HepG2 (cell line): Measurements from ENCODE around the gene GTF2A1. TPM values are rescaled to one million over a fixed set of nuclear protein-coding genes. Genes with fewer than 3 reads are reported as not detected.

Experiments
- ATAC-seq: fragments of 200-7000 bp; cut with Tn5 transposase; 3 replicates; pipeline ENCODE4 v1.9.1; 2020; ENCODE audit warnings: mild to moderate bottlenecking, moderate library complexity
- BruUV-seq: library from RNA; stranded (reverse); fragments of 400-500 nt; replicated peaks from 2 replicates; lab custom pipeline; 2021; lab: Mats Ljungman, UMichigan
- CTCF ChIA-PET: fragments of 300-600 bp; formaldehyde crosslinking; extraction: SDS; loops from one replicate; lab custom pipeline; 2021; ENCODE audit warnings: low total read pairs, inconsistent platforms, low intra/inter-chr PET ratio; lab: Yijun Ruan, JAX
- POLR2A ChIA-PET: fragments of 350-600 bp; sonication (Branson Sonifier 250); formaldehyde crosslinking; loops from one replicate; lab custom pipeline; 2020; ENCODE audit warnings: antibody characterized with exemption, inconsistent platforms; lab: Yijun Ruan, JAX
- DNase-seq: peaks from one replicate; pipeline ENCODE4 v3.0.0-alpha.2; 2015; ENCODE audit warnings: low spot score
- FAIRE-seq: peaks from 3 replicates; lab custom pipeline; 2011; peaks lifted over from hg19 to GRCh38; lab: Jason Lieb, UNC
- H2AFZ ChIP-seq: one replicate; pipeline ENCODE4 v1.6.1; 2011; ENCODE audit warnings: low read length, inconsistent platforms
- H3K27ac ChIP-seq: fragments of 300-600 bp; 3 replicates; pipeline ENCODE4 v1.8.0; 2011; ENCODE audit warnings: mixed run types, mild to moderate bottlenecking, mixed read lengths, low read length, inconsistent platforms; ENCODE audit not compliant: insufficient read depth; ENCODE audit errors: extremely low read length
- H3K27me3 ChIP-seq, 2 experiments: fragments of 200-600 bp in 1 of 2; 2 replicates in 1 of 2; 3 replicates in 1 of 2; pipeline versions ENCODE4 v1.6.0 to v1.8.0; 2011; ENCODE audit warnings: low read length in 2 of 2, mild to moderate bottlenecking in 2 of 2, moderate library complexity in 2 of 2, inconsistent platforms in 1 of 2; ENCODE audit not compliant: insufficient read depth in 2 of 2, control insufficient read depth in 1 of 2
- H3K36me3 ChIP-seq, 2 experiments: fragments of 200-600 bp in 1 of 2; replicated peaks in 1 of 2; 2 replicates in 1 of 2; 3 replicates in 1 of 2; pipeline versions ENCODE4 v1.5.1 to v1.8.0; 2011; ENCODE audit warnings: low read length in 2 of 2, inconsistent platforms in 1 of 2; ENCODE audit not compliant: insufficient read depth in 2 of 2, control insufficient read depth in 1 of 2
- H3K4me1 ChIP-seq: 2 replicates; pipeline ENCODE4 v1.5.1; 2012; ENCODE audit warnings: low read length, inconsistent platforms; ENCODE audit not compliant: insufficient read depth
- H3K4me2 ChIP-seq: 2 replicates; pipeline ENCODE4 v1.6.0; 2011; ENCODE audit warnings: low read depth, low read length, inconsistent platforms
- H3K4me3 ChIP-seq, 3 experiments: fragments of 200-600 bp in 1 of 3; sonication (generic), shearing (Covaris generic) in 1 of 3; replicated peaks in 1 of 3; 2 replicates each; pipeline ENCODE4 v1.5.1; 2011 to 2016; ENCODE audit warnings: low read length in 3 of 3, inconsistent platforms in 2 of 3, low read depth in 2 of 3, mild to moderate bottlenecking in 2 of 3, control low read depth in 1 of 3, mixed read lengths in 1 of 3; ENCODE audit not compliant: insufficient read depth in 1 of 3
- H3K79me2 ChIP-seq: one replicate; pipeline ENCODE4 v1.6.1; 2011; ENCODE audit warnings: low read length, inconsistent platforms; ENCODE audit not compliant: insufficient read depth
- H3K9ac ChIP-seq: 2 replicates; pipeline ENCODE4 v1.6.0; 2011; ENCODE audit warnings: mild to moderate bottlenecking, low read depth, low read length, inconsistent platforms; ENCODE audit not compliant: insufficient read depth
- H3K9me3 ChIP-seq: 2 replicates; pipeline ENCODE4 v1.5.1; 2012; ENCODE audit warnings: mild to moderate bottlenecking, low read length
- H4K20me1 ChIP-seq: 2 replicates; pipeline ENCODE4 v1.6.0; 2011; ENCODE audit warnings: inconsistent platforms, mild to moderate bottlenecking, low read length, moderate library complexity; ENCODE audit not compliant: insufficient read depth
- ATRX ChIP-seq: sonication (generic); formaldehyde crosslinking; IDR thresholded peaks from 2 replicates; pipeline ENCODE4 v1.4.0; 2020; ENCODE audit warnings: missing genetic modification reagents, borderline replicate concordance
- ISL2 ChIP-seq: sonication (generic); formaldehyde crosslinking; IDR thresholded peaks from 2 replicates; pipeline ENCODE4 v1.5.0; 2020; ENCODE audit warnings: missing genetic modification reagents
- JARID2 ChIP-seq: sonication (generic); formaldehyde crosslinking; IDR thresholded peaks from 2 replicates; pipeline ENCODE4 v1.8.1; 2023; ENCODE audit warnings: missing genetic modification reagents, inconsistent platforms; ENCODE audit not compliant: insufficient replicate concordance
- MAZ ChIP-seq, 2 experiments: sonication (generic) in 1 of 2; formaldehyde crosslinking in 1 of 2; IDR thresholded peaks; 2 replicates each; pipeline versions ENCODE4 v1.5.0 to v1.6.1; 2012 to 2020; ENCODE audit warnings: low read depth in 2 of 2, mild to moderate bottlenecking in 2 of 2, borderline replicate concordance in 1 of 2, improper control_type of control experiment in 1 of 2, low read length in 1 of 2, missing genetic modification reagents in 1 of 2, moderate library complexity in 1 of 2
- NFYB ChIP-seq: sonication (generic); formaldehyde crosslinking; IDR thresholded peaks from 2 replicates; pipeline ENCODE4 v1.4.0; 2020; ENCODE audit warnings: missing genetic modification reagents
- PTBP1 ChIP-seq: fragments of 200-400 bp; formaldehyde crosslinking; IDR thresholded peaks from 2 replicates; pipeline ENCODE4 v1.6.1; 2018; ENCODE audit warnings: low read length, low read depth; ENCODE audit not compliant: poor library complexity, severe bottlenecking
- THAP11 ChIP-seq: IDR thresholded peaks from 2 replicates; pipeline ENCODE4 v1.6.1; 2016; ENCODE audit warnings: missing biosample characterization, missing genetic modification reagents
- ZNF446 ChIP-seq: sonication (generic); formaldehyde crosslinking; IDR thresholded peaks from 2 replicates; pipeline ENCODE4 v1.5.0; 2020; ENCODE audit warnings: mild to moderate bottlenecking, missing genetic modification reagents
- ZNF792 ChIP-seq: IDR thresholded peaks from 2 replicates; pipeline ENCODE4 v1.6.1; 2016
- ZSCAN31 ChIP-seq: sonication (generic); formaldehyde crosslinking; IDR thresholded peaks from 2 replicates; pipeline ENCODE4 v1.5.0; 2020; ENCODE audit warnings: low read depth, mild to moderate bottlenecking, missing genetic modification reagents
- WGBS: methylation state at CpG from one replicate; pipeline ENCODE4 v1.1.6; 2017; ENCODE audit warnings: low lambda C conversion rate; 5-methylcytosine and 5-hydroxymethylcytosine counted together
- in situ Hi-C: cut with HindIII; loops from 2 replicates; pipeline ENCODE4 v1.10.0; 2017; ENCODE audit warnings: low pct_unique_long_range_greater_than_20kb; ENCODE audit not compliant: extremely low pct_ligation_motif_present
- intact Hi-C: fragments of 100-400 bp; cut with micrococcal nuclease; formaldehyde crosslinking; loops from one replicate; pipeline ENCODE4 v1.10.0; 2022; ENCODE audit not compliant: unreplicated experiment
- polyA plus RNA-seq, 8 experiments: library from polyadenylated mRNA; depleted of rRNA in 3 of 8; stranded (reverse) in 7 of 8; unstranded in 1 of 8; fragments of >200 nt; fragmentation: Illumina TruSeq in 4 of 8; extraction: Trizol in 4 of 8; gene quantifications; 2 replicates each; pipeline versions ENCODE4 v1.2.1 to v1.2.3, GENCODE V29; 2011 to 2016; ENCODE audit warnings: low read depth in 4 of 8, missing spikeins in 1 of 8, mixed read lengths in 1 of 8; ENCODE audit not compliant: insufficient read depth in 1 of 8
- total RNA-seq, 5 experiments: library from RNA; depleted of rRNA; stranded (reverse); fragments of >200 nt; fragmentation: Illumina TruSeq; extraction: Trizol; gene quantifications; 2 replicates each; pipeline ENCODE4 v1.2.3, GENCODE V29; 2016; ENCODE audit warnings: low read depth in 1 of 5

Gene GTF2A1
- total and polyA plus RNA-seq, 2 of the 13 experiments (the other 11 are each of a cell fraction or from before 2014, with no cell fraction given): 14.9 to 17.5 TPM

DNA sequence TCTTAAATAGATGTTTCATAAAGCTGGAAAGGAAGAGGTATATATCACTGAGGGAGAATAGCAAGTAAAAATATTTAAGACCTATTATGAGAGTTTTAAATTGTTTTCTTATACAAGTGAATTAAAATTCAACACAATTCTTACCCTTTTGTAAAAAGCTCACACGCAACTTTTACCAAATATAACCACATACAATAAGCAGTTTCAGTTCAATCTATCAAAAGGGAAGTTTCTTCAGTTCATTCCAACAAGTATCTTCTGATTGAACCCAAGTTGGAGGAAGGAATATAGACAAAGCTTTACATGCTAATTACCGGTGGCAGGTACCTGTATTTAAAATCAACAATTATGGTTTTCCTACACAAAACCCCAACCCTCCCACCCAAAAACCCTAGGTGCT, 41.1 kb downstream of the GTF2A1 start:
- no peak for FAIRE-seq

DNA sequence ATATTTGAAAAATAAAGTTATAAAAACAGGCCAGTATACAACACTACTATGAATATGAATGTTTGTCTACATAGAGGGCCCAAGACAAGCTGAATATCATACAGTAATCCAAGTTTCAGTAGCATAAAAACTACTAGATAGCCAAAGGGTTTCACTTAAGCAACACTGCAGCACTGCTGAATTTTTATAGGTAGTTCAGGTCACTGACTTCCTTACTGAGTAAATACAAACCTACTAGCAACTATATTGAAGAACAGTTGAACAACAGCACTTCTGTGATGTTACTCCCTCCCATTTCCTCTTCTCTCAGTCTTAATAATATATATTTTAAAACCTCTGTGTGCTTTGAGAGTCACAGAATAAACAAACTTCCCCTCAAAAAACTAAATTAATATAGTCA, 42.7 kb downstream of the GTF2A1 start:
- H3K79me2 ChIP-seq: no peaks in the 10 kb centered on the region
- ChIA-PET POLR2A (interaction anchor here (3.4 kb wide), 1 partner anchor 8 kb away, joined by 11 read pairs; no protein-coding TSS in a partner anchor), CTCF (no interaction called here)
- H3K4me3 ChIP-seq: no peak overlapping the region
- intact Hi-C loops: no loop called here
- H3K4me1 ChIP-seq: no peaks in the 10 kb centered on the region
- H2AFZ ChIP-seq: no peak overlapping the region
- BruUV-seq: no TSS peak
- DNase-seq (no peak), ATAC-seq (no peak), FAIRE-seq (no peak)
- no peak overlapping the region for H3K27ac ChIP-seq
- TF ChIP-seq MAZ (IDR thresholded peaks at IDR 0.05; ENCODE audit: borderline replicate concordance, low read depth, low read length) (no peak), MAZ (CRISPR knock-in tag; IDR thresholded peaks at IDR 0.05; ENCODE audit: low read depth) (no peak), ZSCAN31 (CRISPR knock-in tag) (no peak), ATRX (no peak), NFYB (CRISPR knock-in tag) (no peak), ZNF792 (CRISPR knock-in tag) (no peak), ZNF446 (CRISPR knock-in tag) (no peak), PTBP1 (no peak)
- no peaks in the 10 kb centered on the region for H3K9me3 ChIP-seq
- H3K27me3 ChIP-seq: no peaks in the 10 kb centered on the region
- H3K36me3 ChIP-seq: peaks cover 3 to 4% of the 10 kb centered on the region in 2 experiments; a peak in 4 of 5 replicates
- H3K9ac ChIP-seq: no peak overlapping the region
- no peak overlapping the region for H3K4me2 ChIP-seq
- in situ Hi-C loops: no loop called here
- no peaks in the 10 kb centered on the region for H4K20me1 ChIP-seq

More for the DNA sequence above, 41.1 kb downstream of the GTF2A1 start:
- Histone ChIP-seq H3K27me3 (no peaks in the 10 kb centered on the region), H3K36me3 (peaks cover 3 to 4% of the 10 kb centered on the region in 2 experiments), H3K79me2 (no peaks in the 10 kb centered on the region), H3K4me3 (no peak overlapping the region), H3K4me2 (no peak overlapping the region), H3K9ac (no peak overlapping the region), H4K20me1 (0 out of 2 replicates have a peak, but pooled peaks cover 2% of the 10 kb centered on the region), H3K27ac (no peak overlapping the region), H3K4me1 (no peaks in the 10 kb centered on the region), H3K9me3 (no peaks in the 10 kb centered on the region), H2AFZ (no peak overlapping the region)
- ChIA-PET POLR2A (interaction anchor here (3.4 kb wide), 1 partner anchor 10 kb away, joined by 11 read pairs; no protein-coding TSS in a partner anchor), CTCF (no interaction called here)
- DNase-seq (no peak), ATAC-seq (no peak)
- 98% methylated on average over 2 of the region's 2 CpGs for WGBS
- intact Hi-C loops: no loop called here
- no TSS peak for BruUV-seq
- in situ Hi-C loops: no loop called here
- no peak for TF ChIP-seq JARID2 (CRISPR knock-in tag)
- no peak for TF ChIP-seq THAP11
- TF ChIP-seq ISL2: no peak
